ENCODE data around the gene CNIH2. TPM values are rescaled to one million over a fixed set of nuclear protein-coding genes. Genes with fewer than 3 reads are reported as not detected.

Gene CNIH2
- total RNA-seq, 2 experiments from 2014 or later = 4.1 to 6.2 TPM

GRCh38 chr11:66279092-66279734, 1.2 kb downstream of the CNIH2 start:
- ChIA-PET CTCF (interaction anchor here (0.9 kb wide), 1 partner anchor 10 kb away, joined by 3 read pairs; the partner anchor contains the start of gene YIF1A), POLR2A (interaction anchor here (0.6 to 6.5 kb wide), 3 partner anchors 10 to 23 kb away, joined by 3 to 34 read pairs (median 6); partner anchors contain the start of genes RAB1B and YIF1A)
- H3K4me1 Mint-ChIP-seq (ENCODE audit: low read depth) = peaks cover 39% of the 10 kb centered on the region
- H3K36me3 Mint-ChIP-seq (ENCODE audit: low read depth) = peaks cover 38% of the 10 kb centered on the region
- H3K4me3 Mint-ChIP-seq = no peak overlapping the region
- no peaks in the 10 kb centered on the region for H3K27me3 Mint-ChIP-seq
- H3K27ac Mint-ChIP-seq = peak overlapping the region; percentile 58
- DNase-seq (no peak), ATAC-seq (ENCODE audit: poor library complexity) (no peak)
- Histone ChIP-seq H3K4me1 (ENCODE audit: insufficient read depth, low read length) (peaks cover 49% of the 10 kb centered on the region), H3K4me3 (ENCODE audit: low read length) (no peak overlapping the region), H3K9me3 (ENCODE audit: control insufficient read depth in 1 of 2, insufficient read depth in 1 of 2, low read length in 2 of 2) (no peaks in the 10 kb centered on the region), H3K27me3 (ENCODE audit: control insufficient read depth in 1 of 2, insufficient read depth in 2 of 2, low read length in 2 of 2) (no peaks in the 10 kb centered on the region), H3K36me3 (ENCODE audit: insufficient read depth, low read length) (peaks cover 25% of the 10 kb centered on the region), H3K27ac (ENCODE audit: low read depth in 1 of 2, low read length in 2 of 2) (no peak overlapping the region)
- TF ChIP-seq CTCF (IDR thresholded peaks at IDR 0.05) = no peak
- H3K9me3 Mint-ChIP-seq = no peaks in the 10 kb centered on the region
- intact Hi-C loops (cut with DNase I, micrococcal nuclease) = no loop called here

- POLR2A ChIA-PET = interaction anchor here (1.5 to 6.5 kb wide), 3 partner anchors 9 to 20 kb away, joined by 3 to 34 read pairs (median 6); partner anchors contain the start of genes RAB1B and YIF1A
Observed at GRCh38 chr11:66280428-66280827, 2.5 kb downstream of the CNIH2 start.

GRCh38 chr11:66281001-66281400, 3.0 kb downstream of the CNIH2 start:
- peaks cover 53% of the 10 kb centered on the region for H3K4me1 ChIP-seq (ENCODE audit: insufficient read depth, low read length)
- Mint-ChIP-seq H3K4me3 (peak overlapping the region; percentile 56), H3K36me3 (ENCODE audit: low read depth) (peaks cover 22% of the 10 kb centered on the region), H3K27me3 (no peaks in the 10 kb centered on the region), H3K9me3 (no peaks in the 10 kb centered on the region), H3K27ac (peak overlapping the region; percentile 81), H3K4me1 (ENCODE audit: low read depth) (peaks cover 38% of the 10 kb centered on the region)
- ATAC-seq (ENCODE audit: poor library complexity) = no peak
- no peaks in the 10 kb centered on the region for H3K27me3 ChIP-seq (ENCODE audit: control insufficient read depth in 1 of 2, insufficient read depth in 2 of 2, low read length in 2 of 2)
- DNase-seq = no peak
- TF ChIP-seq CTCF (IDR thresholded peaks at IDR 0.05) = no peak
- H3K4me3 ChIP-seq (ENCODE audit: low read length) = no peak overlapping the region
- no peaks in the 10 kb centered on the region for H3K9me3 ChIP-seq (ENCODE audit: control insufficient read depth in 1 of 2, insufficient read depth in 1 of 2, low read length in 2 of 2)
- H3K27ac ChIP-seq (ENCODE audit: low read depth in 1 of 2, low read length in 2 of 2) = no peak overlapping the region
- POLR2A ChIA-PET = interaction anchor here (1.6 to 6.5 kb wide), 2 partner anchors 12 to 21 kb away, joined by 3 to 34 read pairs; partner anchors contain the start of gene RAB1B
- peaks cover 17% of the 10 kb centered on the region for H3K36me3 ChIP-seq (ENCODE audit: insufficient read depth, low read length)
- CTCF ChIA-PET = interaction anchor here (1.3 to 2.7 kb wide), 4 partner anchors 14 to 421 kb away, joined by 4 to 36 read pairs (median 6); partner anchors contain the start of genes MUS81 and RAB1B
- intact Hi-C loops (cut with DNase I, micrococcal nuclease) = loop anchor here in 1 of 2 experiments (10.0 kb wide), 1 partner anchor 426 kb away; the partner anchor contains the start of gene CFL1

More at GRCh38 chr11:66280428-66280827, 2.5 kb downstream of the CNIH2 start:
- no peak for TF ChIP-seq CTCF (IDR thresholded peaks at IDR 0.05)
- H3K27me3 Mint-ChIP-seq = no peaks in the 10 kb centered on the region
- H3K4me1 Mint-ChIP-seq (ENCODE audit: low read depth) = peaks cover 38% of the 10 kb centered on the region
- intact Hi-C loops (cut with DNase I, micrococcal nuclease) = loop anchor here in 1 of 2 experiments (10.0 kb wide), 1 partner anchor 426 kb away; the partner anchor contains the start of gene CFL1
- Histone ChIP-seq H3K4me3 (ENCODE audit: low read length) (no peak overlapping the region), H3K27ac (ENCODE audit: low read depth in 1 of 2, low read length in 2 of 2) (no peak overlapping the region), H3K4me1 (ENCODE audit: insufficient read depth, low read length) (peaks cover 53% of the 10 kb centered on the region), H3K27me3 (ENCODE audit: control insufficient read depth in 1 of 2, insufficient read depth in 2 of 2, low read length in 2 of 2) (no peaks in the 10 kb centered on the region), H3K36me3 (ENCODE audit: insufficient read depth, low read length) (peaks cover 23% of the 10 kb centered on the region), H3K9me3 (ENCODE audit: control insufficient read depth in 1 of 2, insufficient read depth in 1 of 2, low read length in 2 of 2) (no peaks in the 10 kb centered on the region)
- DNase-seq (peak in 1 of 14 experiments; percentile 43), ATAC-seq (ENCODE audit: poor library complexity) (no peak)
- CTCF ChIA-PET = interaction anchor here (1.3 to 2.7 kb wide), 2 partner anchors 13 to 58 kb away, joined by 5 to 36 read pairs; partner anchors contain the start of gene RAB1B
- H3K27ac Mint-ChIP-seq = no peak overlapping the region
- no peaks in the 10 kb centered on the region for H3K9me3 Mint-ChIP-seq
- peaks cover 28% of the 10 kb centered on the region for H3K36me3 Mint-ChIP-seq (ENCODE audit: low read depth)
- peak overlapping the region; percentile 34 for H3K4me3 Mint-ChIP-seq

All from CD4-positive, alpha-beta T cell (primary cell).